Mucosa of descending colon (tissue), 3 donors: ENCODE data around the gene USP47. TPM values are rescaled to one million over a fixed set of nuclear protein-coding genes. Genes with fewer than 3 reads are reported as not detected.

Source experiments
- ATAC-seq: fragments of 200-7000 bp; cut with Tn5 transposase; one replicate; pipeline ENCODE4 v1.9.1; 2020; ENCODE audit warnings: mild to moderate bottlenecking, moderate library complexity
- DNase-seq, 3 donors: peaks; one replicate each; pipeline ENCODE4 v3.0.0-alpha.2; 2020
- H3K36me3 ChIP-seq: fragments of 200-600 bp; one replicate; pipeline ENCODE4 v1.8.0; 2021; ENCODE audit warnings: low read depth, mild to moderate bottlenecking
- H3K4me1 ChIP-seq: fragments of 200-600 bp; one replicate; pipeline ENCODE4 v1.8.0; 2021; ENCODE audit warnings: low read depth, mild to moderate bottlenecking
- H3K4me3 ChIP-seq: fragments of 200-600 bp; one replicate; pipeline ENCODE4 v1.8.0; 2021; ENCODE audit warnings: mild to moderate bottlenecking
- H3K9me3 ChIP-seq: fragments of 200-600 bp; one replicate; pipeline ENCODE4 v1.8.0; 2021; ENCODE audit warnings: mild to moderate bottlenecking
- CTCF ChIP-seq: fragments of 200-600 bp; IDR thresholded peaks from one replicate; pipeline ENCODE4 v1.8.0; 2022; ENCODE audit warnings: antibody characterized with exemption, mild to moderate bottlenecking
- intact Hi-C, 2 donors: fragments of 100-400 bp; cut with DNase I in 1 of 2; cut with micrococcal nuclease in 1 of 2; formaldehyde crosslinking; loops; one replicate each; pipeline versions ENCODE4 v1.11.0 to v1.11.1; 2022; cut with DNase I, micrococcal nuclease
- total RNA-seq, 3 donors: library from RNA; stranded (reverse); fragmentation: NEBNext Ultra II Directional in 2 of 3; extraction: Animal tissue kit (Norgen Biotek cat#: 25700) in 2 of 3; gene quantifications; one replicate each; pipeline versions ENCODE4 v1.2.1 to v1.2.4, GENCODE V29; 2021 to 2023
- donor health status: DM: no; HTN: no; CAD: no; lungs with moderate emphysema.
- donor health status: DM: no; HTN: no; CAD: no.
- donor health status: DM: no; HTN: yes; CAD: no.

Gene USP47
- total RNA-seq, 3 donors from 2014 or later, result 36.1 to 59.3 (median 39.1) TPM

DNA sequence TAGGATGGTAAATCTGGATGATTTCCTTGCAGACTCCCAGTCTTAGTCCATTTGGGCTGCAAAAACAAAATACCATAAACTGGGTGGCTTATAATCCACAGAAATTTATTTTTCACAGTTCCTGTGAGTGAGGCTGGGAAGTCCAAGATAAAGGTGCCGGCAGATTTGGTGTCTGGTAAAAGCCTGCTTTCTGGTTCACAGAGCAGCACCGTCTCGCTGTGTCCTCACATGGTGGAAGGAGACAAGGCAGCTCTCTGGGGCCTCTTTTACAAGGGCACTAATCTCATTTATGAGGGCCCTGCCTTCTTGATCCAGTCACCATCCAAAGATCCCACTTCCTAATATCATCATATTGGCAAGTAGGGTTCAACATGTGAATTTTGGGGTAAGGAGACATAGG lies 8.9 kb downstream of the USP47 start:
- Histone ChIP-seq H3K36me3 (no peaks in the 10 kb centered on the region), H3K4me1 (peaks cover 26% of the 10 kb centered on the region), H3K9me3 (no peaks in the 10 kb centered on the region), H3K4me3 (no peak overlapping the region)
- no peak for TF ChIP-seq CTCF
- intact Hi-C loops, result no loop called here
- no peak for ATAC-seq
- DNase-seq, result no peak

- ATAC-seq, result no peak
Measured at GRCh38 chr11:11856638-11857037, 14.9 kb downstream of the USP47 start.

GRCh38 chr11:11857769-11858168 lies 16.0 kb downstream of the USP47 start:
- intact Hi-C loops, result no loop called here
- no peak for ATAC-seq
- Histone ChIP-seq H3K4me3 (no peak overlapping the region), H3K4me1 (peaks cover 4% of the 10 kb centered on the region), H3K9me3 (no peaks in the 10 kb centered on the region), H3K36me3 (no peaks in the 10 kb centered on the region)
- DNase-seq, result no peak
- no peak for TF ChIP-seq CTCF

More at GRCh38 chr11:11856638-11857037, 14.9 kb downstream of the USP47 start:
- TF ChIP-seq CTCF, result no peak
- Histone ChIP-seq H3K36me3 (no peaks in the 10 kb centered on the region), H3K4me3 (no peak overlapping the region), H3K9me3 (no peaks in the 10 kb centered on the region), H3K4me1 (peaks cover 4% of the 10 kb centered on the region)
- DNase-seq, result no peak
- intact Hi-C loops, result no loop called here

DNA sequence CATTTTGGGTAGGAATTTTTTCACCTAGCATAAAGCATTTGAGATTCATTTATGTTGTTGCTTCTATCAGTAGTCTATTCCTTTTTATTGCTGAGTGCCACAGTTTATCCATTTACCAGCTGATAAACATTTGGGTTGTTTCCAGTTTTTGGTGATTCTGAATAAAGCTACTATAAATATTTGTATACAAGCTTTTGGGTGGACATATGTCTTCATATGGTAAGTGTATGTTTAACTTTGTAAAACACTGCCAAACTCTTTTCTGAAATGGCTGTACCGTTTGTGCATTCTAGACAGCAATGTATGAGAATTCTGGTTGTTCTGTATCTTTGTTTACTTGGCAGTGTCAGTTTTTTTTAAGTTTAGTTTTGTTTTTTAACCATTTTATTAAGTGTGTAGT lies 16.9 kb downstream of the USP47 start:
- Histone ChIP-seq H3K4me3 (no peak overlapping the region), H3K9me3 (no peaks in the 10 kb centered on the region), H3K4me1 (peaks cover 4% of the 10 kb centered on the region), H3K36me3 (no peaks in the 10 kb centered on the region)
- DNase-seq, result no peak
- intact Hi-C loops, result no loop called here
- no peak for ATAC-seq
- TF ChIP-seq CTCF, result no peak

DNA sequence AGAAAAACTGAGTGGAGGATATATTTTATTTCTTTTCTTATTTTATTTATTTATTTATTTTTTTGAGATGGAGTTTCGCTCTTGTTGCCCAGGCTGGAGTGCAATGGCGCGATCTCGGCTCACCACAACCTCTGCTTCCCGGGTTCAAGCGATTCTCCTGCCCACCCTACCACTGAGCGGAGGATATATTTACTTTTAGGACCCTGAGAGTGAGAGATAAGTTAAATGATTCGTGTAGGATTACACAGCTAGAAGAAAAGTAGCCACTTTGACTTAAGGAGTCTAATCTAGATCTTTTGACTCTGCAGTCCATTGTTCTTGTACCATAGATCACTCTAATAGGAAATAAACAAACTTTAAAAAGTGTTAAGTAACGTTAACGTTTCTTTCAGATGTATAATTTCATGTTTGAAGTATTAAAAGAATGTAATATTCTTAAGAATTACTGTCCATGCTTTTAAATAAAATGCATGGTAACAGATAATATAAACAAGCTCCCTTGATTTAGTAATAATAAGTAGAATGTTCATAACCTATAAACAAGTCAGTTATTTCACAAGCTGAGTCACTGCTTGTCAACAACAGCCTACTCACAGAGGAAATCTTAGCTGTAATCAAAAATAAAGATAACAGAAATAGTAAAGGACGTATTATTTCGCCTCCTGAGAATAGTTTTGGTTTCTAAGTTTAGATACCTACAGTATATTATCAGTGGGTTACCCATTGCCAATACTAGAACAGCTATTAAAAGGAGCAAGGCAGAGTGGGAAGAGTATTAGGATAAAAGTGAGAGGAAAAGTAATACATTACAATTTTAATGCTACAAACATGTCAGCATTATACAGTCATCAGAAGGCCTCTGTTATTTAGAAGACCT lies 18.6 kb downstream of the USP47 start:
- Histone ChIP-seq H3K4me1 (peaks cover 4% of the 10 kb centered on the region), H3K36me3 (no peaks in the 10 kb centered on the region), H3K4me3 (no peak overlapping the region), H3K9me3 (no peaks in the 10 kb centered on the region)
- ATAC-seq, result no peak
- TF ChIP-seq CTCF, result no peak
- no peak for DNase-seq
- intact Hi-C loops, result no loop called here
